GM18873 (cell line): Measurements from ENCODE around the gene PRICKLE1.

Experiments
- ATAC-seq: cut with Tn5 transposase; IDR thresholded peaks from one replicate; pipeline ENCODE4 v1.9.1; 2021; ENCODE audit warnings: mild to moderate bottlenecking, moderate library complexity, moderate number of reproducible peaks; ENCODE audit not compliant: unreplicated experiment, low FRiP score

The PRICKLE1 gene

DNA sequence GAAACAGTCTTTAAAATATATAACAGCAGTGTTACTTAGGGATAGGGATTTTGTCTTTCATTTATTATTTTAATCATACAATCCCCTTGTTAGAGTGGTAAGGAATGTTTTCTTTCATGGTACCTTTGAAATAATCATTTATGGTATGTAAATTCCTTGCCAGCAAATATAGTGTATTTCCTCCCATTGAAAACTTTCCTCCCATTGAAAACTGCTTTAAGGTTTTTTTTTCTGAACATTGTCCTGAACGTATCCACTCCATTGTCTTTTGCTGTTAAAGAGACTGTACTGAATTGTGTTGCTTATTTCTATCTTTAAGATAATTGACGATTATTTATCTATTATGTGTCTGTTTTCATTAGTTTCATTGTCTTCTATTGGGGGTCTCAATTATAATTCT lies 180.1 kb downstream of the PRICKLE1 start:
- no peak for ATAC-seq

DNA sequence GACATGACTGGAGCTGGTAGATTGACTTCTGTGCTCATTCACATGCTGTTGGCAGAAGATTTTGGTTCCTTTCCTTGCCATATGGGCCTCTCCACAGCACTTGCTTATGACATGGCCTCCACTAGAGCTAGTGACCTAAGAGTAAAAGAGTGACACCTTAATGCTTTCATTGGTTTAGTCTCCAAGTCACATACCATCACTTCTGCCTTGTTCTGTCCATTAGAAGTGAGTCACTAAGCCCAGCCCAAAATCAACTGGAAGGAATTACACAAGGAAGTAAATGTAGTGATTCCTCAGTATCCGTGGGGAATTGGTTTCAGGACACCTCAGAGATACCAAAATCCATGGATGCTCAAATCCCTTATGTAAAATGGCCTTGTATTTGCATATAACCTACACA lies 182.2 kb downstream of the PRICKLE1 start:
- ATAC-seq = no peak
